HG03159 (cell line): ENCODE data around the gene SP4.
"Not testable (repeated sequence)": the region's sequence is repeated elsewhere in the genome, so short reads cannot be mapped to it uniquely, and the experiment has no call there.

Experiments used
- ATAC-seq: cut with Tn5 transposase; IDR thresholded peaks from one replicate; pipeline ENCODE4 v1.9.1; 2021; ENCODE audit warnings: mild to moderate bottlenecking, moderate library complexity; ENCODE audit not compliant: unreplicated experiment

The SP4 gene

GRCh38 chr7:21514062-21514461 is 86.2 kb downstream of the SP4 start:
- ATAC-seq = no peak

DNA sequence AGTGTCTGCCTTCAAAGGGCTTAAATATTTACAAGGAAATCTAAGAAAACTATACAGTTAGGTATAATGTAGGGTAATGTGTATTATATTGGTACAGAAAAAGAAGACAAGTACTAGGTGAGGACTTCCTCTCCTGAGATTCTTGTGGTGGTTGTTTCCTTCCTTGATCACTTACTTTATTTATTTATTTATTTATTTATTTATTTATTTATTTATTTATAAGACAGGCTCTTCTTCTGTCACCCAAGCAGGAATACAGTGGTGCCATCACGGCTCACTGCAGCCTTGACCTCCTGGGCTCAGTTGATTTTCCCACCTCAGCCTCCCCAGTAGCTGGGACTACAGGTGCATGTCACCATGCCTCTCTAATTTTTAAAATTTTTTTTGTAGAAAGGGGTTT is 96.8 kb downstream of the SP4 start:
- no peak for ATAC-seq

GRCh38 chr7:21526007-21526406 is 98.1 kb downstream of the SP4 start:
- ATAC-seq = no peak

DNA sequence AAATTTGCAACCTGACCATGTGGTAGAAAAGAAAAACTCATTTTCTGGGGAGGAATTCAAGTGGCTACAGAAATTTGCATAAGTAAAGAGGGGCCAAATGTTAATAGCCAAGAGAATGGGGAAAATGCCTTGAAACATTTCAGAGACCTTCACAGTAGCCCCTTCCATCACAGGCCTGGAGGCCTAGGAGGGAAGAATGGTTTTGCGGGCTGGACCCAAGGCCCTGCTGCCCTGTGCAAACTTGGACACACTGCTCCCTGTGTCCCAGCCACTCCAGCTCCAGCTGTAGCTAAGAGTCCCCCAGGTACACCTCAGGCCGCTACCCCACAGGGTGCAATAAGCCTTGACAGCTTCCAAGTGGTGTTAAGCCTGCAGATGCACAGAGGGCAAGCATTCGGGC is 98.6 kb downstream of the SP4 start:
- ATAC-seq = no peak

DNA sequence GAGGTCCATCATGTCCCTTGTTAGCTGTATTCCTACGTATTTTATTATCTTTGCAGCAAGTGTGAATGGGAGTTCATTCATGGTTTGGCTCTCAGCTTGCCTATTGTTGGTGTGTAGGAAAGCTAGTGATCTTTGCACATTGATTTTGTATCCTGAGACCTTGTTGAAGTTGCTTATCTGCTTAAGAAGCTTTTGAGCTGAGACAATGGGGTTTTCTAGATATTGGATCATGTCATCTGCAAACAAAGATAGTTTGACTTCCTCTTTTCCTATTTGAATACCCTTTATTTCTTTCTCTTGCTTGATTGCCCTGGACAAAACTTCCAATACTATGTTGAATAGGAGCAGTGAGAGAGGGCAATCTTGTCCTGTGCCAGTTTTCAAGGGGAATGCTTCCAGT is 104.6 kb downstream of the SP4 start:
- not testable (repeated sequence) for ATAC-seq

DNA sequence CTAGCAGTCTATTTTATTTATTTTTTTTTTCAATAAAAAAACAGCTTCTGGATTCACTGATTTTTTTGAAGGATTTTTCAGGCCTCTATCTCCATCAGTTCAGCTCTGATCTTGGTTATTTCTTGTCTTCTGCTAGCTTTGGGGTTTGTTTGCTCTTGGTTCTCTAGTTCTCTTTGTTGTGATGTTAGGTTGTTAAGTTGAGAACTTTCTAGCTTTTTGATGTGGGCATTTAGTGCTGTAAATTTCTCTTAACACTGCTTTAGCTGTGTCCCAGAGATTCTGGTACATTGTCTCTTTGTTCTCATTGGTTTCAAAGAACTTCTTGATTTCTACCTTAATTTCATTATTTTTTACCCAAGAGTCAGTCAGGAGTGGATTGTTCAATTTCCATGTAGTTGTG is 105.8 kb downstream of the SP4 start:
- ATAC-seq = not testable (repeated sequence)

DNA sequence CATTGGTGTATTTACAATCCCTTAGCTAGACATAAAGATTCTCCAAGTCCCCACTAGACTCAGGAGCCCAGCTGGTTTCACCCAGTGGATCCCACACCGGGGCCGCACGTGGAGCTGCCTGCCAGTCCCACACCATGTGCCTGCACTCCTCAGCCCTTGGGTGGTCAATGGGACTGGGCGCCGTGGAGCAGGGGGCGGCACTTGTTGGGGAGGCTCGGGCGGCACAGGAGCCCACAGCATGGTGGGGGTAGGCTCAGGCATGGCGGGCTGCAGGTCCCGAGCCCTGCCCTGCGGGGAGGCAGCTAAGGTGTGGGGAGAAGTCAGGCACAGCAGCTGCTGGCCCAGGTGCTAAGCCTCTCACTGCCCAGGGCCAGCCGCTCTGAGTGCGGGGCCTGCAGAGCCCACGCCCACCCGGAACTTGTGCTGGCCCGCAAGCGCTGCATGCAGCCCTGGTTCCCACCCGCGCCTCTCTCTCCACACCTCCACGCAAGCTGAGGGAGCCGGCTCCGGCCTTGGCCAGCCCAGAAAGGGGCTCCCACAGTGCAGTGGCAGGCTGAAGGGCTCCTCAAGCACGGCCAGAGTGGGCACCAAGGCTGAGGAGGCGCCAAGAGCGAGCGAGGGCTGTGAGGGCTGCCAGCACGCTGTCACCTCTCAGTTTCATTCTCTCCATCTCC is 108.7 kb downstream of the SP4 start:
- not testable (repeated sequence) for ATAC-seq

DNA sequence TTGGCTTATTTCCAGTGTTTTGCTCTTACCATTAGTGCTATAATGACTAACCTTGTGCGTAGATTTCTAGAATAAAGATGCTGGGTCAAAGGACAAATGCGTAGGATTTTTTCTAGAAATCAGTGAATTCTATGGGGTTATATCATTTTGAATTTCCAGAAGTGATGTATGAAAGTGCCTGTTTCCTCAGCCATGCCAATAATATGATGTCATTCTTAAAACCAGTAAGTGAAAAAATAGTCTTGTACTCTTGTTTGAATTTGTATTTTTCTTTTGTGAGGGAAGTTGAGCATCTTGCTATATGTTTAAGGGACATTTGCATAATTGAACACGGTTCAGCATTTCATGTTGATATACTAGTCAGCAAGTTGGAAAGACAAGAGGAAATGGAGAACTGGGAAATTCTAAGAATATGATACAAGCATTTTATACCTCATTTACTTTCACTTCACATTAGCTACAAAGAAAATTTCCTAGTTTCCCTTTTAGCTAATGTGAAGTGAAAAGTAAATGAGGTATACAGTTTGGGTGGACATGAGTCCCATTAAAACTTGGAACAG is 111.1 kb downstream of the SP4 start:
- no peak for ATAC-seq

DNA sequence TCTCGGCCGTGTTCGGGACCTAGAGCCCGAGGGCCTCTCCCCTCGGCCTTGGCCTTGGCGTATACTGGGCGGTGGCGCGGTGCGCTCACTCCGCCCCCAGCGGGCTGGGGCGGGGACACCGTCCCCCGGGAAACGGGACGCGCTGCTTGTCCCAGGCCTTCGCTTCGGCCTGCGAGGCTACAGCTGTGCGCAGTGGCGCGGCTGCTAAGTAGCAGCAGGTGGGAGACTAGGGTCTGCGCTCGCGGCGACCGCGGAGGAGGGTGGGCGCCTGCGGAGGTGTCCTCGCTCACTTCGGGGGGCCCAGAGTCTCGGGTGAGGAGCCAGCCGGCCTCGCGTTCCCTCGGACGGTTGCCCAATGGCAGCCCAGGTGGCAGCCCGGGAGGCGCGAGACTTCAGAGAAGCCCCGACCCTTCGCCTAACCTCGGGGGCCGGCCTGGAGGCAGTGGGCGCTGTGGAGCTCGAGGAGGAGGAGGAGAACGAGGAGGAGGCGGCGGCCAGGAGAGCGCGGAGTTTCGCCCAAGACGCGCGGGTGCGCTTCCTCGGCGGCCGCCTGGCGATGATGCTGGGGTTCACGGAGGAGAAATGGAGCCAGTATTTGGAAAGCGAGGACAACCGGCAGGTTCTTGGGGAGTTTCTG is 115.1 kb downstream of the SP4 start, which contains the start of gene DNAH11:
DNAH11 (plus strand) TSS at position 149 of the 637 bp plus-strand sequence; CDS start at position 356, 207 bp downstream.
- ATAC-seq = no peak

DNA sequence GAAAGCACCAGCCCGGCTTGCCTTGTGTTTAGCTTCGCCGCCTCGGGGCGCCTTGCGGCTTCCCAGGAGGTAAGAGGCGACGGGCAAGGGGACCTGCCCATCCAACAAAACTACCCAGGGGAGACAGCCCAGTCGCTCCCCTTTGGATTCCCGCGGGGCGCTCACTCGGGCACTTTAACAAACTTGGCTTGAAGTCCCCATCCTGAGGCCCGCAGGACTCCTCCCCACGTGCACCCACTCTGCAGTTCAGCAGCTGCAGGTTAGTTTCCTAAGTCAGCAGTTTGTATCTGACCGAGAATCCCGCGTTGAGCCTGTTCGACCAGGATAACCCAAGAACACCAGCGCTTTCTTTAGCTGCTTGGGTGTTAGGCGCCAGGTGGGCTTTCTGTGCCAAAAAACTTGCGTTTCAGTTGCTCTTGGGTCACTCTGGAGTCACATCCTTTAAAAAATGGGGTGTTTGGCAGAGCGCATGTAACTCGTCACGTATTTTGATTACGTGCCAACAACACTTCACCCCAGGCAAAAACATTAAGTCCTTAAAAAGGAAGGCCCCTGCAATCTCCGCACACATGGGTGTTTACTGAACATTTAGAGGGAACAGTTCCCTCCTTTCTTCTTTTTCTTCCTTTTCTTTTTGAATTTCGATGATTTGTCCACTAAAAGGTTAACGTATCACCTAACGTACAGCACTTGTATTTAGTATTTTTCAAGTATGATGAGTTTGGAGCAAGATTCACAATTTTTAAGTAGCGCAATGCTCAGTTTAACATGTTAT is 115.8 kb downstream of the SP4 start:
- no peak for ATAC-seq

- no peak for ATAC-seq
Measured at GRCh38 chr7:21544303-21544656, 116.4 kb downstream of the SP4 start.

DNA sequence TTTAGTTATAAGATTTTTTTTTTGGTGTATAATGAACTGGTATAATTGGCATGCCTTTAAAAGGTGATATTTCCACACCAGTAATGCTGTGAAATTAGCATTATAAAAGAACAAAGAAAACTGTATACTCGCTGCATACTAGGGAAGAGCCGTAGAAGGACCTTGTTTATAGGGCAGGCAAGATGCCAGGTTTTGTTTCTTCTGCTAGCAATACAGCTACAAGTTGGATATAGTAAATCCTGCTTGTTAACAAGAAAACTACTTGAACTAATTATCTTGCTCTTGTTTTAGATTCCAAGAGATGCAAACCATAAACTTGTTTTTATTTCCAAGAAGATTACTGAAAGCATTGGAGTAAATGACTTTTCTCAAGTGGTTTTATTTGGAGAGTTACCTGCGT is 116.8 kb downstream of the SP4 start:
- ATAC-seq = no peak

DNA sequence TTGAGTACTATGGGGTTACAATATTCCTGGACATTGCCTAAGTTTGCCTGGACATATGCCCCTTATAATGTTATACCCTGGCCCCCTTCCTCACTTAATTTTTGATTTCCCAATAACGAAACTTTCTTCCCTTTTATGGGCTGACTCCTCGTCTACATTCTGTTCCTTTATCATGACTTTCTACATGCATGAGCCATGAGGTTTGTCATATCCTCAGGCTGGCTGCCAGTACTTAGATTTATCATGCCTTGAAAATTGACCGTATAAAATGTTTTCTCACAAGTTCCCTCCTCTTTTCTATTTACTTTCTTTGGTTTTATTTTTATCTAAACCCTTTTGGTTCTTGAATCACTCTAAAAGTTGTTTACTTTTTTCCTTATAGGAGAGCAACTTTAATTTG is 119.6 kb downstream of the SP4 start:
- ATAC-seq = no peak

DNA sequence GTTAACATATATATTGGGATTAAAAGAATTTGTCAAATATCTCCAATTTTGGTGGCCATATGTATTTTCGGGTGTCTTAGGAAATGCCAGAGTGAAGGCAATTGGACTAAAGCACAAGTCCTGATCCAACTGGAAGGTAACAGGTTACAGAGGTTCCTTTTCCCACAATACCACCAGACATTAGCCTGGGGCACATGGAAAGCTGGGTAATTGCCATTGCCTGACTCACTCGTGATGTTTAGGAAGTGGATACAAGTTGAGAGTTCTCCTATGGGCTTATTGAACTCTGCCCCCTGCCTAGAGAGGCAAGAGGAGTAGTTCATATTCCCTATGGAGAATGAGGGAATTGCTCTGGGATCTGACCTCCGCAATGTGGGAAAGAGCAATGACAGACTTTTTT is 120.6 kb downstream of the SP4 start:
- no peak for ATAC-seq

- ATAC-seq = no peak
Measured at GRCh38 chr7:21550076-21550475, 122.2 kb downstream of the SP4 start.

DNA sequence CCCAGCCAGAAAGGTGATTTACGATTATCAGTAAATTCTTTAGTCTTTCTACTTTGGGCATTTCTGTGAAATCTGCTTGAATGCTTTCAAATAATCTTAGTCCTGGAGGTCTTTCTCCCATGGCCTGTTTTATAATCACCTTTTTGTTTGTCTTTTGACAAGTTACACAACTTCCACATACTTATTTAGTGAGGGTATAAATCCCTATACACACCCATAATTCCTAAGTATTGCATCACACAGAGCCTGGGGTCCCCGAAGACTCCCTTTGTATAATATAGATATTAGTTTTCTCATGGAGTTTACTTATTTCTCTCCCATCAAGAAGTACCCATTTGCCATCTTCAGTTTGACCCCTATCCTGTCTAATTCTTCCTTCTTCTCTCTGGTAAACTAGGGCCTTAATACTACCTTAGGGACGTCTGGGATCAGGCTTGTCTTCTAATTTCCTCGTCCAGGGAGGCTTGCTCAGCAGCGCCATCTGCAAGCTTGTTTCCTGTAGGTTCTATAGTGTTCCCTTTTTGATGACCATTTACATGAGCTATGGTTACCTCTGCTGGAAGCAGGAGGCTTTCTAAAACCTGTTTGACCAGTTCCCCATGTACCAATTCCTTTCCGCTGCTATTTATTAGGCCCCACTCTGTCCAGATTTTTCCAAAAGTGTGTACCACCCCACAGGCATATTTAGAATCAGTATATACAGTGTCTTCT is 123.1 kb downstream of the SP4 start:
- ATAC-seq = no peak

GRCh38 chr7:21562385-21562784 is 134.5 kb downstream of the SP4 start:
- ATAC-seq = no peak
